Measurements from ENCODE around the gene IRF5.
"Not testable (repeated sequence)": the region's sequence is repeated elsewhere in the genome, so short reads cannot be mapped to it uniquely, and the experiment has no call there.

Gene IRF5

DNA sequence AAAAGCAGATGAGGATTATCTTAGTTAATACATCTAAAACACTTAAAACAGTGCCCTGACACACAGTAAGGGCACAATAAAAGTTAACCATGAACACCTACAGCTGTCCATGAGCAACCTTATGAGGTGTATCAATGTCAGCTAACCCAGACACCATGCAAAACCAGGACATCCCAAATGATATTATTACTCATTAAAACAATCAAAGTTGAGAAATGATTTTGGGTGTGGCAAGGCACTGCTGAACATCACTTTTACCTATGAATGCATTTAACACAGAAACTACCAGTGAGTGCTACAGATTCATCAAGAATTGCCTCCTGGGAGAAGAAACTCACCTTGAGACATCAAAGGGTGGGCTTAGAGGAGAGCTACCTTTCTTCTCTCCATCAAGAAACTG, 18.3 kb downstream of the IRF5 start:
- DNase-seq (ENCODE audit: low read depth in 1 of 2, low spot score in 1 of 2): no peak

DNA sequence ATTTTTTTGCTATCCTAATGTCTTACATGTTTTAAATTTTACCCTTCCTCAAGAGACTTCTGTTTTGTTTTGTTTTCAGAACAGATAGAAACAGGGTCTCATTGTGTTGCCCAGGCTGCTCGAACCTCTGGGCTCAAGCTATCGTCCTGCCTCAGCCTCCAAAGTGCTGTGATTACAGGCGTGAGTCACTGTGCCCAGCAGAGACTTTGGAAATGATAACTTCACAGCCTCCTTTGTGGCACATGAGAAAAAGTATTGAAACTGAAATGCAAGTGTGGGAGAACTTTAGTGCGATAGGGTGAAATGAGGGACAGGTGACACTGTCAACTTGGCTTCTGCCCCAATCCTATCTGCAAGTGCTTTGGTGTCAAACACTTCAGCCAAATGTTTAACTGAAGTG, 21.6 kb downstream of the IRF5 start:
- DNase-seq (ENCODE audit: low read depth in 1 of 2, low spot score in 1 of 2): no peak

GRCh38 chr7:128961030-128961659, 23.4 kb downstream of the IRF5 start:
- no peak for DNase-seq (ENCODE audit: low read depth in 1 of 2, low spot score in 1 of 2)

- no peak for DNase-seq (ENCODE audit: low read depth in 1 of 2, low spot score in 1 of 2)
These were observed 25.2 kb downstream of the IRF5 start for GRCh38 chr7:128962899-128963298.

GRCh38 chr7:128963327-128963757, 25.6 kb downstream of the IRF5 start:
- no peak for DNase-seq (ENCODE audit: low read depth in 1 of 2, low spot score in 1 of 2)

DNA sequence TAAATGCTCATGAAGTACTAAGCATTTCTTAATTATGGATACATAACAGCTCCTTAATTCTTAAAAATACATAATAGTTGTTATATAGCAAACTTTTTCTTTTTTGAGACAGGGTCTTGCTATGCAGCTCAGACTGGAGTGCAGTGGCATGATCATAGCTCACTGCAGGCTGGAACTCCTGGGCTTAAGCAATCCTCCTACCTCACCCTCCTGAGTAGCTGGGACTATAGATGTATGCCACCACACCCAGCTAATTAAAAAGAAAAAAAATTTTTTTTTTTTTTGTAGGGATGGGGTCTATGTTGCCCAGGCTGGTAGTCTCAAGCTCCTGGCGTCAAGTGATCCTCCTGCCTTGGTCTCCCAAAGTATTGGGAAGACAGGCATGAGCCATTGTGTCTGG, 30.9 kb downstream of the IRF5 start:
- DNase-seq (ENCODE audit: low read depth in 1 of 2, low spot score in 1 of 2): no peak

DNA sequence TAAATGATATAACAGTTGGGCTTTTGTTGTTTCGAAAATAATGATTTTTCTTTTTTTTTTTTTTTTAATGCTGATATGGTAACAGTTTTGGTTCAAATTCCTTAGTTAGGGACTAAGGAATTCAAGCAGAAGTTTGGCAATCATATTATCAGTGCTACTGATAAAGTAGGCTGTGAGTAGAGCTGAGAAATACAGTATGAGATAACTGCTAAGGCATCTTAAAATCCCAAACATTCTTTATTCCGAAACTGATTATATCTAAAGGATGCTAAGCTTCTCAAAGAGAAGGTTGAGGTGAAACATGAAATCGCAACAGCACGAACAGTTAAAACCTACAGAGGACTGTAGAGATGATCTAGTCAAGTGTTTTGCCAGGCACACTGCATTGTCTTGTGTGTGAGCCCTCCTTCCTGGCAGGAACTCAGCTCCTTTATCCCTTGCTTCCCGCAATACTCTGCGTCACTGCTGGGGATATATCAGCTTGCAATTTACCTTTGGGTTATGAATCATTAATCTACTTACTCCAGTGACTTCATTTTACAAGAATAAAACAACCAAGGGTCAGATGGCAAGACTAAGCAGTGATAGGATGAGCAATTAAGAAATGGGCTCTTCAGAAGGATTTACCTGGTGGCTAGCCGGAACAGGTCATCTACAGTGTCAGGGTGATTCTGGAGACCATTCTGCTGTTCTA, 36.7 kb downstream of the IRF5 start:
- no peak for DNase-seq (ENCODE audit: low read depth in 1 of 2, low spot score in 1 of 2)

DNA sequence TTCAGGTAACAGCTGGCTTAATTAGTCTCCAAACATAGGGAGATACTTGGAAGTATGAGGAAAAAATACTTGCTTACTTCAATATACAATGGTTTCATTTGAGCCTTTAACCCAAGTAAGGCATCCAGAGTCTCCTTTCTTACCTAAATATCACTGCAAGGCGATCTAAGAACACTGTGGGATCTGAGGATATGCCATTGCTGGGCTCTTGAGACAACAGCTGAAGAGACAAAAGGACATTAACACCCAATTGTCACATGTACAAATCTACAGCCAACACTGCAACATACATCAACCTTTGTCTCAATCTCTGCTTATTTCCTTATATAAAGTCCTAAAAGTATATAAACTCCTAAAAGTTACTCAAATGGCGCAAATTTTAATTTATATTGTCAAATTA, 44.4 kb downstream of the IRF5 start:
- no peak for DNase-seq (ENCODE audit: low read depth in 1 of 2, low spot score in 1 of 2)

DNA sequence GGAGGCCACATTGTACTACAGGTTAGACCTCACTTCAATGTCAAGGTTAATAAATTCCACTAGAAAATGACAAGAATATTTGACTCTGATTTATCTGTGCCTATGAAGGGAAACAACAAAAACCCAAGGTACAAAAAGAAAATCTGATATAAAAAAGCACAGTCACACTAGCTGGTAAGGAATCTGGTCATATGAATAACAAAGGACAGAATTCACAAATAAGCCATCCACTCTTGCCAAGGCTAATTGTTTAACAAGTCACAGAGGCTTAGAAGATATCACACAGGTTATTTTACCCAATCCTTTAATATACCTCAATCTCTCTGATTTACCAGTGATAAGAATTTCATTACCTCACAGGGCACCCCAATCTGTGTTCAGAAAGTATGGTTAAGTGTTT, 47.9 kb downstream of the IRF5 start:
- no peak for DNase-seq (ENCODE audit: low read depth in 1 of 2, low spot score in 1 of 2)

GRCh38 chr7:128986609-128987008, 48.9 kb downstream of the IRF5 start:
- DNase-seq (ENCODE audit: low read depth in 1 of 2, low spot score in 1 of 2): no peak

- DNase-seq (ENCODE audit: low read depth in 1 of 2, low spot score in 1 of 2): no peak
These were observed 50.6 kb downstream of the IRF5 start for GRCh38 chr7:128988372-128988771.

GRCh38 chr7:128989961-128990360, 52.2 kb downstream of the IRF5 start:
- DNase-seq (ENCODE audit: low read depth in 1 of 2, low spot score in 1 of 2): no peak

- no peak for DNase-seq (ENCODE audit: low read depth in 1 of 2, low spot score in 1 of 2)
These were observed 55.7 kb downstream of the IRF5 start for GRCh38 chr7:128993419-128993818.

GRCh38 chr7:128994560-128994959, 56.8 kb downstream of the IRF5 start:
- not testable (repeated sequence) for DNase-seq (ENCODE audit: low read depth in 1 of 2, low spot score in 1 of 2)

- DNase-seq (ENCODE audit: low read depth in 1 of 2, low spot score in 1 of 2): no peak
These were observed 59.5 kb downstream of the IRF5 start for GRCh38 chr7:128997181-128997580.
